Right lobe of liver (tissue), 6 donors: Measurements from ENCODE around the gene C3orf52. TPM values are rescaled to one million over a fixed set of nuclear protein-coding genes. Genes with fewer than 3 reads are reported as not detected.
A peak's percentile ranks its signal among the peaks of the same experiment; 100 is the strongest.

ENCODE experiments used
- ATAC-seq, 4 donors: fragments of 200-7000 bp; cut with Tn5 transposase; one replicate each; pipeline ENCODE4 v1.9.1; 2020; ENCODE audit warnings: mild to moderate bottlenecking in 4 of 4, moderate library complexity in 4 of 4
- DNase-seq, 3 donors: peaks; one replicate each; pipeline ENCODE4 v3.0.0-alpha.2; 2020
- H3K27ac ChIP-seq, 3 donors: fragments of 200-600 bp; one replicate each; pipeline ENCODE4 v1.8.0; 2022
- H3K27me3 ChIP-seq, 2 donors: fragments of 200-600 bp; one replicate each; pipeline ENCODE4 v1.8.0; 2022
- H3K36me3 ChIP-seq, 4 donors: fragments of 200-600 bp; sonication (generic) in 1 of 4; one replicate each; pipeline versions ENCODE4 v1.5.1 to v1.8.0; 2017 to 2022; ENCODE audit warnings: control low read depth in 1 of 4
- H3K4me1 ChIP-seq, 4 donors: fragments of 200-600 bp; sonication (generic) in 1 of 4; one replicate each; pipeline versions ENCODE4 v1.5.1 to v1.8.0; 2017 to 2022; ENCODE audit warnings: control low read depth in 1 of 4
- H3K4me3 ChIP-seq, 3 donors: fragments of 200-600 bp; one replicate each; pipeline ENCODE4 v1.8.0; 2022
- H3K9me3 ChIP-seq, 4 donors: fragments of 200-600 bp; sonication (generic) in 1 of 4; one replicate each; pipeline versions ENCODE4 v1.5.1 to v1.8.0; 2017 to 2022; ENCODE audit warnings: control low read depth in 1 of 4
- CTCF ChIP-seq, 4 donors: fragments of 200-600 bp in 3 of 4; fragments of 450-650 bp in 1 of 4; IDR thresholded peaks; one replicate each; pipeline versions ENCODE4 v1.5.1 to v1.8.0; 2016 to 2022; ENCODE audit warnings: antibody characterized with exemption in 4 of 4, mild to moderate bottlenecking in 2 of 4
- POLR2A ChIP-seq: fragments of 450-650 bp; IDR thresholded peaks from one replicate; pipeline ENCODE4 v1.6.1; 2017; ENCODE audit warnings: antibody characterized with exemption, mild to moderate bottlenecking
- WGBS: methylation state at CpG from one replicate; pipeline ENCODE4 v1.1.6; 2018; ENCODE audit warnings: low coverage, low lambda C conversion rate; ENCODE audit not compliant: insufficient coverage; ENCODE audit errors: missing lambda C conversion rate; 5-methylcytosine and 5-hydroxymethylcytosine counted together
- intact Hi-C, 2 donors: fragments of 100-400 bp; cut with DNase I; formaldehyde crosslinking; loops; one replicate each; pipeline versions ENCODE4 v1.11.2 to v1.14.1; 2022
- total RNA-seq, 6 experiments: library from RNA; depleted of rRNA in 2 of 6; stranded (reverse); fragments of >200 nt in 2 of 6; fragmentation: NEBNext Ultra II Directional in 3 of 6; extraction: Animal tissue kit (Norgen Biotek cat#: 25700) in 3 of 6; gene quantifications; one replicate each; pipeline versions ENCODE4 v1.1.0 to v1.2.4, GENCODE V29; 2016 to 2023
- donor health status: DM: no; HTN: yes; CAD: no.
- donor health status: DM: no; HTN: no; CAD: no.
- donor health status: DM: no; HTN: no; CAD: no.
- donor health status: DM: no; HTN: yes; CAD: no.
- donor health status: DM: no; HTN: yes; CAD: no.

The C3orf52 gene
- total RNA-seq, 6 experiments from 2014 or later, result 0.12 to 0.69 (median 0.34) TPM

- H3K27ac ChIP-seq, result no peak overlapping the region
- DNase-seq (no peak), ATAC-seq (no peak)
- H3K4me3 ChIP-seq, result no peak overlapping the region
- intact Hi-C loops, result no loop called here
- TF ChIP-seq POLR2A, result no peak
- TF ChIP-seq CTCF (IDR thresholded peaks at IDR 0.05), result no peak
- no peaks in the 10 kb centered on the region for H3K36me3 ChIP-seq
- no peaks in the 10 kb centered on the region for H3K27me3 ChIP-seq
- H3K9me3 ChIP-seq, result peaks cover 0 to 4% (median 0%) of the 10 kb centered on the region in 4 donors
- WGBS, result 57% methylated on average over 2 of the region's 2 CpGs
- peaks cover 0 to 5% (median 0%) of the 10 kb centered on the region in 4 donors for H3K4me1 ChIP-seq
Observed at GRCh38 chr3:112123548-112123947, 37.4 kb downstream of the C3orf52 start.

- WGBS, result 64% methylated on average over 5 of the region's 5 CpGs
- Histone ChIP-seq H3K4me3 (no peak overlapping the region), H3K9me3 (no peaks in the 10 kb centered on the region), H3K4me1 (peaks cover 0 to 5% (median 0%) of the 10 kb centered on the region in 4 donors), H3K36me3 (no peaks in the 10 kb centered on the region), H3K27ac (no peak overlapping the region), H3K27me3 (no peaks in the 10 kb centered on the region)
- TF ChIP-seq CTCF (IDR thresholded peaks at IDR 0.05), result no peak
- no peak for TF ChIP-seq POLR2A
- DNase-seq (no peak), ATAC-seq (no peak)
- intact Hi-C loops, result no loop called here
Observed at GRCh38 chr3:112124907-112125607, 38.9 kb downstream of the C3orf52 start.

DNA sequence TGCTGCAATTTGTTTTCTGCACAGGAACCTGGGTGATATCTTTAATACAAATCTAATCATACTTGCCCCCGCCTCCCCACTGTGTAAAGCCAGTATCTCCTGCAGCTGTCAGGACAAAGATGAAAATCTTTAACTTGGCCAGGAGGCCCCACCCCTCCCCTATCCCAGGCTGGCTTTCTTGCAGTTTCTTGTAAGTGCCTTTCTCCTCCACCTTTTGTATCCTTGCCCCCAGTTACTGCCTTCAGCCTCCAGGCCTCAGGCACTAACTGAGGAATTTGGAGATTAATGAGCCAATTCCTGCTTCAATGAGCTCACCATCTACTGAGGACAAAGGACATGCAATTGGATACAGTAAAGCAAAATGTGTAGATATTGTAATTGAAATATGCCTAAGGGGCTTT is 40.3 kb downstream of the C3orf52 start:
- 78% methylated on average over 1 of the region's 1 CpG for WGBS
- H3K9me3 ChIP-seq, result no peaks in the 10 kb centered on the region
- DNase-seq, result no peak
- no peaks in the 10 kb centered on the region for H3K36me3 ChIP-seq
- ATAC-seq, result no peak
- TF ChIP-seq POLR2A, result no peak
- TF ChIP-seq CTCF (IDR thresholded peaks at IDR 0.05), result no peak
- intact Hi-C loops, result no loop called here
- no peak overlapping the region for H3K27ac ChIP-seq
- peaks cover 0 to 5% (median 0%) of the 10 kb centered on the region in 4 donors for H3K4me1 ChIP-seq
- H3K27me3 ChIP-seq, result no peaks in the 10 kb centered on the region
- H3K4me3 ChIP-seq, result no peak overlapping the region

DNA sequence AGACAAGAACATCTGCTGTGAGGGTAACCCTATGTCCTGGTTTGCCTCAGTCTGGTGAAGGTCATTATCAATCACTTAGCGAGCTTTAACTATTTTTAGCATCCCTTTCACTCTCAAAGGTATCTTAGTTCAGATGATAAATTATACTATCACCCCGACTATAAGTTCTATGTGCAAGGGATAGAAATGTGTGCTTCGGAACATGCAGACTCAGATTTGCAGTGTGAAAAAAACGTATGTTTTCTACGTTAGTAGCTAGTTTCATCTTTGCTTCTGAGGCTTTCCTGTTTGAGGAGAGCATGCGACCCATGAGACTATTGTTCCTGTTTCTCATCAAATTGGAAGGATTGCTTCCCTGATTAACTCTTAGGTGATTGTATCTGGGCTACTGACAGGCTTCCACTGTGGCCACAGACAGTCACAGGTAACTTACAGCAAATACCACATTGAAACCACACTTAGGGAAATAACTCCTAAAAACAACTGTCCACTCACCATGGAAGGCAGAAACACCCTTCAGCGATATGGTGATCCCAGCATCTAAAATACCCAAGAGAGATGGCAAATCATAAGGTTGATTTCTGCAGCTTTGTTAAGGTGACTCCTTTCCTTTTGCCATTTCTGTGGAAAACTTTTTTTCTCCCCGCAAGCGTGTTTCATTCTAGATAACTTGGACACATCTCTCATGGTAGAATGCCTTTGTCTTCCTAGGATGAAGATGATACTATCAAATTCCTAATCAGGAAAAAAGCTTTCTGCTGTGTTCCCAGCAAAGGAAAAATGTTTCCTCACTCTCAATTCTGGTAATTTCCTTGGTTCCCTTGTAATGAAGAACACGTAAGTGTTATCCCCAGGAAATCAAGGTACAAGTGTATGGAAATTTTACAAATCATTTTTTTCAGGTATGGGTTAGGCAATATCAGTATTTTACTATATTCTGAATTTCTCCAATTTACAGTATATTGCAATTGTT is 41.6 kb downstream of the C3orf52 start:
- H3K4me1 ChIP-seq, result no peaks in the 10 kb centered on the region
- H3K9me3 ChIP-seq, result no peaks in the 10 kb centered on the region
- no peaks in the 10 kb centered on the region for H3K27me3 ChIP-seq
- TF ChIP-seq POLR2A (no peak), CTCF (IDR thresholded peaks at IDR 0.05) (no peak)
- 54% methylated on average over 10 of the region's 10 CpGs for WGBS
- intact Hi-C loops, result no loop called here
- ATAC-seq, result peak in 2 of 4 donors; percentile 42 to 44
- no peaks in the 10 kb centered on the region for H3K36me3 ChIP-seq
- no peak for DNase-seq
- H3K27ac ChIP-seq, result no peak overlapping the region
- H3K4me3 ChIP-seq, result no peak overlapping the region
